ENCODE measurements around the gene TTC23.

Gene TTC23

DNA sequence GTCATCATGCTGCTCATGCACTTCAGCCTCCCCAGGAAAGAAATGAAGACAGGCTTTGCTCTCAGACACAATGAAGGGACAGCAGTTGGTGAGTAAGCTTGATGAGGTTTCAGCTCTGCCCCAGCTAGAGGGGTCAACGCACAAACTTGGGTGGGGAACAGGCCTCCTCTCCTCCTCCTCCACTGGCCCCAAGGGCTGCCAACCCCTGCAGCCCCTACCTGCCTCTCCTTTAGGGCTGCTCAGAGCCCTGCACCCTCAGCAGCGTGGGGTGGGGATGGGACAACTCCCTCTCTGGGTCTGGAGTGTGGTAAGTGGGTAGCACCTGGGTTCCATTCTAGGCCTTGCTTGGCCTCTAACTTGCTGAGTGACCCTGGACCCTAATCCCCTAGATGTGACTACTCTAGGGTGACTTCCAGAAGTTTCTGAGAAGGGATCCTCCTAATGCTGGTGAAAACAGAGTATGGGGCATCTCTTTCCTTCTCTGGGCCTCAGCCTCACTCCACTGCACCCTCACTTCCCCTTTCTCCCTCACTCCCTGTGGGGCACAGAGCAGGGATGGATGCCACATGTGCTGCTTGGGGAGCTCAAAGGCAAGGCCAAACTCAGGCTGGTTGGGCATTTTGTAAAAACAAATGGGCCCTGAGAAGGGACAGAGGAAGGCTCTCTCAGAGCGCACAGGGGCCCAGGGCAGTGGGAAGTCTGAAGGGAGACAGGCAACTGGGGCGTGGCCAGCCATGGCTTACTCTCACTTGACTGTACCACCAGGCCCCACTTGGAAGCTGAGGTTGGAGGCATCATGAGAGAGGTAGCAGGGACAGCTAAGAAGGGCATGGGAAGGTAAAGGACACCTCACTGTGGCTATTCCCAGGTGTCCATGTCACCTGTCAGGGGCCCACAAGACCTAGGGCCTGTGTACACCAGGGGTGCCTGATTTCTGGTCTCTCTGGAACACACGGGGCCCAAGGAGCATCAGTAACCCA, 80.5 kb downstream of the TTC23 start:
- no peak for DNase-seq (ENCODE audit: low read depth)
- TF ChIP-seq, protein P1, sequence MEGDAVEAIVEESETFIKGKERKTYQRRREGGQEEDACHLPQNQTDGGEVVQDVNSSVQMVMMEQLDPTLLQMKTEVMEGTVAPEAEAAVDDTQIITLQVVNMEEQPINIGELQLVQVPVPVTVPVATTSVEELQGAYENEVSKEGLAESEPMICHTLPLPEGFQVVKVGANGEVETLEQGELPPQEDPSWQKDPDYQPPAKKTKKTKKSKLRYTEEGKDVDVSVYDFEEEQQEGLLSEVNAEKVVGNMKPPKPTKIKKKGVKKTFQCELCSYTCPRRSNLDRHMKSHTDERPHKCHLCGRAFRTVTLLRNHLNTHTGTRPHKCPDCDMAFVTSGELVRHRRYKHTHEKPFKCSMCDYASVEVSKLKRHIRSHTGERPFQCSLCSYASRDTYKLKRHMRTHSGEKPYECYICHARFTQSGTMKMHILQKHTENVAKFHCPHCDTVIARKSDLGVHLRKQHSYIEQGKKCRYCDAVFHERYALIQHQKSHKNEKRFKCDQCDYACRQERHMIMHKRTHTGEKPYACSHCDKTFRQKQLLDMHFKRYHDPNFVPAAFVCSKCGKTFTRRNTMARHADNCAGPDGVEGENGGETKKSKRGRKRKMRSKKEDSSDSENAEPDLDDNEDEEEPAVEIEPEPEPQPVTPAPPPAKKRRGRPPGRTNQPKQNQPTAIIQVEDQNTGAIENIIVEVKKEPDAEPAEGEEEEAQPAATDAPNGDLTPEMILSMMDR (IDR thresholded peaks at IDR 0.05; ENCODE audit: insufficient read depth, low read depth, low read length, missing control alignments): no peak
- no peak overlapping the region for H3K4me3 ChIP-seq (ENCODE audit: low read length)

DNA sequence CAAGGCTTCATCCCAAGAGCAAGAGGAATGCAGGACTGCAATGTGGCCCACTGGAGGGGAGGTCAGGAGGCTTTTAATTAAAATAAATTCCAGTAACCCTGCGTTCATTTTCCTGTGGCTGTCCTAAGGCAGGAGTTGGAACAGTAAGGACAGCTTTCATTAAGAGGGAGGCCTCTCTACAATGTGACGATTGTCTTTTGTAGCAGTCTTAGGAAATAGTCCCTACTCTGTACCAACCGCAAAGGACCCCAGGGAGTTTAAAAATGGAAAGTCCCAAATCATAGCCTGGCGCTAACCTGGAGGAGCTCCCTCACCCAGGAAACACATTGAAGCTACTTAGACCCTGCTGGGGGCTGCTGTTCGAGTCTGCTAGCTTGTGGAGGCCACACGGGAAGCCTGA, 81.7 kb downstream of the TTC23 start:
- H3K4me3 ChIP-seq (ENCODE audit: low read length): no peak overlapping the region
- TF ChIP-seq, protein P1 (IDR thresholded peaks at IDR 0.05; ENCODE audit: insufficient read depth, low read depth, low read length, missing control alignments): no peak
- DNase-seq (ENCODE audit: low read depth): no peak

DNA sequence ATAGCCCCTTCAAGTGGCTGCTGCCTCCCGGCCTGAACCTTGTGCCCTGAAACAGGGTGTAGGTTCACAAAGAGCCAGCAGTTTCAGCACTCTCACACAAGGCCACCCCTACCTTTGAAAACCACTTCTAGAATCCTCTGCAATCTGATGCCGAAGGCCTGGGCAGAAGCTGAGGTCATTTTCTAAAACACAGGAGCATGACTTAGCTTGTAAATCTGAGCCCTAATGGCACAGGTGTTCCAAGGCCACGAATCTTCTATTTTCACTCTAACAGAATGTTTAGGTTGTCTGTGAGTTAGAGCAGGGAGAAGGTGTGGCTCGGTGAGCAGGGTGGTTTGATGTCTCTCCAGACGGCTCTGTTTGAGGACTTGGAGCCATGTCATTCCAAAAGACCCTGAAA, 82.2 kb downstream of the TTC23 start:
- TF ChIP-seq, protein P1 (IDR thresholded peaks at IDR 0.05; ENCODE audit: insufficient read depth, low read depth, low read length, missing control alignments): no peak
- no peak for DNase-seq (ENCODE audit: low read depth)

DNA sequence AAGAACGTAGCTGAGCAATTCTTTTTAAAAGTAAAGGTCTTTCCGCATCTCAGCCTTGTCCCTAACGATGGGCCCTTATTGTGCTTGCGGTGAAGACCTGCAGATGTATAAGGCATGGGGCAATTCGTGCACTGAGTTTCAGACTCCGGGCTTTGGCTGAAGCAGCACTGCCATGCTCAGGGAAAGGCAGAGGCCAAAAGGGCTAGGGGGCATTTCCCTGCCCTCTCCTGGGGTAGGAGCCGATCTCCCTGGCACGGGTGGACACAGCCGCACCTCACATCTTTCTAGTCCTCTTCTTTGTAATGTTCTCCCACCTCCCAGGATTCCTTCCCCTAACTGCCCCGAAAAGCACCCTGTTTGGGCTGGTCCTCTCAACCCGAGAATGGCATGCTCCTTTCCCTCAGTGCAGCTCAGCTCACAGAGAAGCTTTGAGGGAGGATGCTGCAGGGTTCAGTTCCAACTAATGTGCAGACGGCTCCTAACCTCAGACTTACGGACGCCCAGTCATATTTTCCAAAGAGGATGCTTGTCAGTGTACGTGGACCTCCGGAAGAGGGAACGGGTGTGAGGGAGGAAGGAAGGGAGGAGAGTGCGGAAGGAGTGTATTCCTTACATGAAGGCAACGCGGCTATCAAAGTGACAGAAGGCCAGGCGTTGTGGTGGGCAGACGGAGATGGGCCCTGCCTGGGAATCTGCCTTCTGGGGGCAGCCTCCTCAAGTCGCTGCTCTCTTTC, 83.3 kb downstream of the TTC23 start:
- TF ChIP-seq, protein P1 (IDR thresholded peaks at IDR 0.05; ENCODE audit: insufficient read depth, low read depth, low read length, missing control alignments): no peak
- H3K4me3 ChIP-seq (ENCODE audit: low read length): no peak overlapping the region
- DNase-seq (ENCODE audit: low read depth): no peak

More for the DNA sequence above, 82.2 kb downstream of the TTC23 start:
- no peak overlapping the region for H3K4me3 ChIP-seq (ENCODE audit: low read length)

DNA sequence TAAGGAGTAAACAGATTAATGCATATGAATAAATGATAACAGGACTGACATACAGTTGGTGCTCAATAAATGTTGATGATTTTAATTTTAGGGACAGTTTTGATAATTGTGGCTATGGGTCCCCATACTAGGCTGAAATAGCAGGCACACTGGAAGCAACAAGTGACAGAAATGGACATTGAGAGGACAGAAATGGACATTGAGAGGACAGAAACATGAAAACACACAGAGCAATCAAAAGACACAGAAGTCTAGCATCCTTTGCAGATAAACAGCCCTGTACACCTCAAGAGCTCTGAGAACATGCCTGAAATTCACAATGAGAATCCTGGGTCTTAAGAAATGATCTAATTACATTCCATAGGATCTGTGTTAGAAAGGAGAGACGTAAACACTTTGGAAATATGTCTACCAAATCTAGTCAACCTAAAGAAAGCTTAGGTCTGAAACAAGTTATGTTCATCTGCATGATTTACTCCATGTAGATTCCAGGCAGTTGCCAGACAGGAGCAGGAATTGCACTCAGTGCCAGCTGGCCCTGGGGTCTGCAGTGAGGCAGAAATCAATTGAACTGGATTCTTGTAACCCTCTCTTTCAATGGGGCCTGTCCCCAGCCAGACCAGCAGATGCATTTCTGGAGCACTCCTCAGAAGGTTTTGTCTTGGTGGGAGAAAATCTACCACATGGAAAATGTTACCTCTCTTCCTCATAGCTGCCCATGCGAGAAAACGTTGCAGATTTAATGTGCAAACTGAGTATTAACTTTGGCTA, 84.2 kb downstream of the TTC23 start:
- TF ChIP-seq, protein P1 (IDR thresholded peaks at IDR 0.05; ENCODE audit: insufficient read depth, low read depth, low read length, missing control alignments): no peak
- no peak for DNase-seq (ENCODE audit: low read depth)
- H3K4me3 ChIP-seq (ENCODE audit: low read length): no peak overlapping the region

DNA sequence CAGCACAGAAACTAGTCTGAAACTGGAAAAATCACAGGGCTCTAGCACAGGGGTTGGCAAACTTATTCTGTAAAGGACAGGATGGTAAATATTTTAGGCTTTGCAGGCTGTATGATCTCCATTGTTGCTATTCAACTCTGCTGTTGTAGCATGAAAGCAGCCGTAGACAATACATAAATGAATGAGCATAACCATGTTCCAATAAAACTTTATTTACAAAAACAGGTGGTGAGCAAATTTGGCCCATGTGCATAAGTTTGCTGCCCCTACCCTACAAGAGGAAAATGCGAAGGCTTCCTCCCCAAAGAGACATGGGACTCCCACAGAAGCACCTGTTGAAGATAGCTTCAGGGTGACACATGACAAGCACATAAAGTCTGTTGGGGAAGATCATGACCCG, 85.3 kb downstream of the TTC23 start:
- TF ChIP-seq, protein P1 (IDR thresholded peaks at IDR 0.05; ENCODE audit: insufficient read depth, low read depth, low read length, missing control alignments): no peak

More for the DNA sequence above, 85.3 kb downstream of the TTC23 start:
- DNase-seq (ENCODE audit: low read depth): no peak
- no peak overlapping the region for H3K4me3 ChIP-seq (ENCODE audit: low read length)
